GM21619 (cell line): Measurements from ENCODE around the gene FGB.

Source experiments
- ATAC-seq: cut with Tn5 transposase; IDR thresholded peaks from one replicate; pipeline ENCODE4 v1.9.1; 2021; ENCODE audit not compliant: unreplicated experiment

FGB gene

GRCh38 chr4:154565704-154566103 is 2.9 kb downstream of the FGB start:
- no peak for ATAC-seq

GRCh38 chr4:154566639-154567204 is 3.9 kb downstream of the FGB start:
- ATAC-seq, result no peak

GRCh38 chr4:154569028-154569427 is 6.2 kb downstream of the FGB start:
- ATAC-seq, result no peak

DNA sequence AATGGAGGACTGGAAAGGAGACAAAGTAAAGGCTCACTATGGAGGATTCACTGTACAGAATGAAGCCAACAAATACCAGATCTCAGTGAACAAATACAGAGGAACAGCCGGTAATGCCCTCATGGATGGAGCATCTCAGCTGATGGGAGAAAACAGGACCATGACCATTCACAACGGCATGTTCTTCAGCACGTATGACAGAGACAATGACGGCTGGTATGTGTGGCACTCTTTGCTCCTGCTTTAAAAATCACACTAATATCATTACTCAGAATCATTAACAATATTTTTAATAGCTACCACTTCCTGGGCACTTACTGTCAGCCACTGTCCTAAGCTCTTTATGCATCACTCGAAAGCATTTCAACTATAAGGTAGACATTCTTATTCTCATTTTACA is 6.8 kb downstream of the FGB start:
- no peak for ATAC-seq

DNA sequence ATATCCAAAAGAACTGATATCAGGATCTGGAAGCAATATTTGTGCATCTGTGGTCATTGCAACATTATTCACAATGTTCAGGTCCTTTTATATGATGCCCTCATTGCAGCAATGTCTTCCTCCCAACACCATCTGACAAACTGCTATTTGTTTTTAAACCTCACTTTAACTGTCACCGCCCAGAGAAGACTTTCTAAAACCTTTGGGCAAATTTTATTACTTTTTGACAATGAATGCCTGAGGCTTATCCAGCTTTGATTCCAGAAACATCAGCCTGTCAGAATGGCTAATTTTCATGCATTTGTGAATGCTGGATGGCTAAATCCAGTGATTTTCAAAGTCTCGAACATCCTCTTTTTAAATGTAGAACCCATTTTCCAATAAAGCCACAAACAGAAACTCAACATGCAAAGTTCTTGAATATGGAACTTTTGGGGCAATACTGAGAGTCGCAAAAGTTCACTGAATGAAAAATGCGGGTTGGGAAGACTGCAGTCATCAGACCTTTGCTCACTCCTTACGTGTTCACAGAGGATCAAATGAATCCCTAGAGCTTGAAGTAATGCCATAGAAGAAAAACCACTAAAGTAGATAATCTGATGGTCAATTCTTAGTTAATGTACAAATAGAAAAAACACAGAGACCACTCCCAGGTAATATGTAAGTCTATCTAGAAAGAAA is 10.5 kb downstream of the FGB start:
- no peak for ATAC-seq

DNA sequence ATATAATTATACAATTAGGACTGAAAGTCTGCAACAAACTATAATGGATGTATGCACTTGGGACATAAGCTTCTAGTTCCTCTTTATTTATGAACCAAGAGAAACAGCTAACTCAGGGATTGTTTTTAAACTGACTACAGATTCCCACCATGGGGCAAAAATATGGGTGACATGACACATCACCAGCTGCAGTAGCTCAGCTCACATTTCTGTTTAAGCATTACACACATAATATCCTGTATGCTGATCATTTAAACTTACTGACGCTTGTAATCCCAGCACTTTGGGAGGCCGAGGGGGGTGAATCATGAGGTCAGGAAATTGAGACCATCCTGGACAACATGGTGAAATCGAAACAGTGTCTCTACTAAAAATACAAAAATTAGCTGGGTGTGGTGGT is 11.5 kb downstream of the FGB start:
- no peak for ATAC-seq

GRCh38 chr4:154577324-154577723 is 14.5 kb downstream of the FGB start:
- no peak for ATAC-seq

DNA sequence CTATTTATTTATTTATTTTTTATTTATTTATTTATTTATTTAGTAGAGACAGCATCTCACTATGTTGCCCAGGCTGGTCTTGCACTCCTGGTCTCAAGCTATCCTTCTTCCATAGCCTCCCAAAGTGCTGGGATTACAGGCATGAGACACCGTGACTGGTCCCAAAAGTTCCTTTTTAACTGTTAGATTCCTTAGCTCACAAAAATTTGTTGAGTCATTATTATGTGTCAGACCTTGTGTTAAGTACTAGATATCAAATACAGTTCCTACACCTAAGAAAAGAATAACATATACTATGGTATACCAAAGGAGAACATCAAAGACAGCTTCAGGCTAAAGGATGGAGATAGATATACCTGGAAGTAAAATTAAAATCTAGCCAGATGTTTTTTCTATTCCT is 16.1 kb downstream of the FGB start:
- no peak for ATAC-seq

DNA sequence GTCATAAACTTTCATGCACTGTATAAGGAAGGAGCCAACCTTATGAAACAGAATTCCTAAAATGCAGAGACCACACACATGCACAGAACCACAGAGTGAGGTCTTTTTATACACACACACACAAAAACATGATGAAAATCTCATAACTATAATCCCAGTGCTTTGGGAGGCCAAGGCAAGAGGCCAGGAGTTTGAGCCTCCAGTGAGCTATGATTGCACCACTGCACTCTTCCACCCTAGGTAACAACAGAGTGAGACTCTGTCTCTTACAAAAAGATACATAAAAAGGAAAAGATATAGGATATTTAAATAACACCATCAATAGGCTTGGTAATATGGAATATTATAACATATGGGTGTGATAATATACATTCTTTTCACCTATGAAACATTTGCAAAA is 17.1 kb downstream of the FGB start:
- no peak for ATAC-seq

- ATAC-seq, result no peak
These were observed 19.9 kb downstream of the FGB start for GRCh38 chr4:154582723-154583122.

DNA sequence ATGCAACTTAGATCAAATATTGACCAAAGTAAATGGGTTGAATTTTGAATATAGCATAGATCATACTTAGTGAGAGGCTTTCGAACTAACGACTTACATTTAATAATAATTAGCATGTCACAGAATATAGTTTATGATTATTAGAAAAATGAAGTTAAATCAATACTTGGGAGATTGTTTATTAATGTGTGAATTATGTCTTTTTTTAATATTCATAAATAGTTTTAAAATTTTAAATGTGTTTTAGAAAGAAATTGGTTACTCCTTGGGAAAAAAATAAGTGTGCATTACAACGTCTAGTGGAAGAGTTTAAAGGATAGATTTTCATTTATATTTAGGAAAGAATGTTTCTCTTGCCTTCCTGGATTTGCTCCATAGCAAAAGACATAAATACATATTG is 20.4 kb downstream of the FGB start:
- ATAC-seq, result no peak

GRCh38 chr4:154583677-154584076 is 20.9 kb downstream of the FGB start:
- no peak for ATAC-seq

DNA sequence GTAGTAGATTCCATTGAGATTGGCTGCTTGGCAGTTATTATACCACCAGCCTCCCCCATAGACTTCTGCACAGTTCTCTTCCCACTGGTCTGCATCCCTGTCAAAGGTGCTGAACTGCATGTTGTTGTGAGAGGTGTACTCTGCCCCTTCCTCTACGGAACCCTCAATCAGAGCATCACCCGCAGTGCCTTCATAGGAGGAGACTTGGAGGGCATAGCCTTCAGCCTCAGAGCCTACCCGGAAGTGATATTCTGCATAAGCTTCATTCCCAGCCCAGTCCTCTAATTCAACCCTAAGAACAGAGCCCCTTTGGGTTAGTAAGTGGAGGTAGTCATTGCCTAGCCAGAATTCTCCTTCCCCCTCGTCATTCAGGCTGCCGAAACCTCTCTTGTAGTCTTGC is 21.4 kb downstream of the FGB start:
- no peak for ATAC-seq

GRCh38 chr4:154585369-154586018 is 22.7 kb downstream of the FGB start:
- no peak for ATAC-seq

DNA sequence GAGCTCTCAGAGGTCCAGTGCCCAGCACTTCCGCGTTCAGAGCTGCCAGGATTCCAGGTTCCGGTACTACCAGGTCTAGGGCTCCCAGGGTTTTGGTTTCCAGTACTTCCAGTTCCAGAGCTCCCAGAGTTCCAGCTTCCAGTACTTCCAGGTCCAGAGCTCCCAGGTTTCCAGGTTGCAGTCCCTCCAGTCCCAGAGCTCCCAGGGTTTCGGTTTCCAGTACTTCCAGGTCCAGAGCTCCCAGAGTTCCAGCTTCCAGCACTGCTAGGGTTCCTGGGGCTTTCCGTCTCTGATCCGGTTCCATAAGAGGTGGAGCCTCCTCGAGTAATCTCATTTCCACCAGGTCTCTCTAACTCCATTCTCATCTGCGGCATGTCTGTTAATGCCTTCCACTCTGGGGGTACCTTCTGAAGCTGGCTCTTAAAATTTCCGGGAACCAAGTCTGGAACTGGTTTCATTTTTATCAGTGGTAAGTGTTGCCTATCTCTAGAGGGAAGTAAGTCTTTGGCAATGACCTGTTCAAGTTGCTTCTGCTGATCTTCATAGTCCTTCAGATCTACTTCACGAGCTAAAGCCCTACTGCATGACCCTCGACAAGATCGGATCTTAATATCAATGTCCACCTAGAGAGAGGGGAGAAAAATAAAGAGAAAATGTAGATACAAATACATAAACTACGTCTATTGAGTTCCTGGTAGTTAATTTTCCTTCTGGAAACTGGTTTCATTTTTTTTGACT is 23.7 kb downstream of the FGB start:
- no peak for ATAC-seq

- no peak for ATAC-seq
These were observed 25.4 kb downstream of the FGB start for GRCh38 chr4:154588198-154588597.

- no peak for ATAC-seq
These were observed 26.7 kb downstream of the FGB start for GRCh38 chr4:154589296-154590197.

GRCh38 chr4:154590329-154591006 is 27.7 kb downstream of the FGB start, which contains the start of gene FGA:
TSS of gene FGA (minus strand) at chr4:154590742. CDS start at chr4:154590687, 55 bp downstream.
- ATAC-seq, result no peak

DNA sequence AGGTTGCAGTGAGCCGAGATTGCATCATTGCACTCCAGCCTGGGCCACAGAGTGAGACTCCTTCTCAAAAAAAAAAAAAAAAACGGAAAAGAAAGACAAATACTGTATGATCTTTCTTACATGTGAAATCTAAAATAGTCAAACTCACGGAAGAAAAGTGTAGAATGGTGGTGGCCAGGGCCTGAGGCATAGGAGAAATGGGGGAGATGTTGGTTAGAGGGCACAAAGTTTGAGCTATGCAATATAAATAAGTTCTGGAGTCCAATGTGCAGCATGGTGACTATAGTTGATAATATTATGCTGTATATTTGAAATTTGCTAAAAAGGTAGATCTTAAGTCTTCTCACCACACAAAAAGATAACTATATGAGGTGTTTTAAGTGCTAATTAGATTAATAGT is 29.1 kb downstream of the FGB start:
- ATAC-seq, result no peak

DNA sequence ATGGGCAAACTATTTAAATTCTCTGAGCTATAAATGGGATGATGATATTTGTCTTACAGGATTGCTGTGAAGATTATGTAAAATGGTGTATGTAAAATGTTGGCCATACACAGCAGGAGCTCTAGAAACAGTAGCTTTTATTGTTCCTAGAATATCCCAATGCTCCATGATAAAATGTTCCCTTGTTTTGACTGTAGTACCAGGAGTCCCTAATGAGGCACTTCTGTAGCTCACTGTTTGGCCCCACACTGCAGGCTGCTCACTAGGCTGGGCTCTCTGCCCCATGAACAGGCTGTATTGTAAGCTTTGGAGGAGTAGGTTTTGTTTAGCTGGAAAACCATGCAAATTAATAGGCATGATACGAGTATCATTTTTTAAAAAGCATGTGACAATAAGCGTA is 31.1 kb downstream of the FGB start:
- no peak for ATAC-seq
